ENCODE results near the gene MCU.
"Not testable (repeated sequence)": the region's sequence is repeated elsewhere in the genome, so short reads cannot be mapped to it uniquely, and the experiment has no call there.

The MCU gene

GRCh38 chr10:72731916-72732419 lies 40.0 kb downstream of the MCU start:
- DNase-seq: no peak

GRCh38 chr10:72732521-72732920 lies 40.6 kb downstream of the MCU start:
- DNase-seq: no peak

GRCh38 chr10:72733989-72734388 lies 42.0 kb downstream of the MCU start:
- DNase-seq: no peak

DNA sequence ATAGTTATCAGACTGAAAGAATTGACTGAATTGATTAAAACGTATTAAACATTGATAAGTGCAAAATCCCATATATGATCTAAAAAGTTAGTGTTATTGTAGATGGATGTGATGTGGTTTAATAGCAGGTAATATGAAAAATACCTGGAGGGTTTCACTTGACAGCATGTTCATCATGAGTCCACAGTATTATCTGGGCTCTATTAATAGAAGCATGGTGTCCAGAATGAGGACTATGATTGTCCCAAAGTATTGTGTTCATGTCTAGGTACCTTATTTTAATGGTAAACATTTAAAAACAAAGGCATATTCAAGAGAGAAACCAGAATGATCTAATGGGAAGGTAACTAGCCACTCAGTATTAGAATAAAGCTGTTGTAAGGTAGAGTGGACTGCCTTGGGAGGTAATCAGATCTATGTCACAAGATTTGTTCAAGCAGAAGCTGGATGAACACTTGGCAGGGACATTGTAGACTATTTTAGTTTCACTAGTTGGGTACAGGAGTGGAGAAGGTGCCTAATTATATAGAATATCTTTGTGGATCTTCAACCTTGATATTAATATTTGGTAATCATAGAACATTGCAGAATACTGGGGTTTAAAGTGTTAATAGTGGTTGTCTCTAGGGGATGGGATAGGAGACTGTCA lies 43.5 kb downstream of the MCU start:
- DNase-seq: no peak

DNA sequence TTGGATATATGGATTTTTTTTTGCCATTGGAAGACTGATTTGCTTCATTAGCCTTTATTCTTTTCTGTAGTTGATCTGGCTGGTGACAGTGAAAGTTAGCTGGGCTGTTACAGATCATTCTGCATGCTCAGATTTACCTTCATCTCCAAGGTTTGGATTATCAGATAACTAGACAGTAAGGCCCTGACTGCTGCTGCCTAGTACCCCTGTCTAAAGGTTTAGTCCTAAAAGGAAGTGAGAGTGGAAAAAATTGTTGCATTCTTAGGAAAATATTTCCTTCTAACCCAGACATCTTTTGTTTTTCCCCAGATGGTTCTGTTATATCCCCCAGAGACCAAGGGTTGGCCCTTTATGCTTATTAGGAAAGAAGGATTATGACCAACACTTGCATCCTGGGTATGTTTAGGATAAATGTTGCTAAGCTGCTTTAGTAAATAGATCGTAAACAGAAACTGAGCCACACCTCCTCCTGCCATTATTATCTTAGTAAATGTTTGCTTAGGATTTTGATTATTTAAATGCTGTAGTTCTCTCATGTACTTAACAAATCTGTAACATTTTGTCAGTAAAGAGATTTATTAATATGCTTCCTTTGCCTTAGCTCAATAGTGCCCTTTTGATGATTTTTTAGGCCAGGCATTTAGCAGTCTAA lies 44.4 kb downstream of the MCU start:
- no peak for DNase-seq

GRCh38 chr10:72736828-72737220 lies 44.9 kb downstream of the MCU start:
- DNase-seq: no peak

GRCh38 chr10:72737357-72737756 lies 45.4 kb downstream of the MCU start:
- not testable (repeated sequence) for DNase-seq

DNA sequence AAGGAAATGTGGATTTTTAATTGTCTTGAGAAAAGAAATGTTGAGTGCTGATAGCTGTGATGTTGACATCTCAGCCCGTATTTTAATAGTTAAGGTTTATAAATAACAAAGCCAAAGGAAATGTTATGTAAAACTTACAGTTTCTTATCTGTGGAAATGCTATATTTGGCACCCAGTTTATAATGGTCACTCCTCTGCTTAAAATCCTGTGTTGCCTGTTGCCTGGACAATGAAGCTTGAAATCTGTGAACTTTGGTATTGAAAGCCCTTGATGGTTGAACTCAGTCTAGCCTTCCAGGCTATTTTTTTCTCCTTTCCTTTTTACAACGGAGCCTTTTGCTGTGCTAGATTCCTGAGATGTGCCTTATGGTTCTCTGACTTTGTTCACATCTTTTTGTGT lies 46.5 kb downstream of the MCU start:
- DNase-seq: no peak

GRCh38 chr10:72740528-72740927 lies 48.6 kb downstream of the MCU start:
- DNase-seq: no peak

DNA sequence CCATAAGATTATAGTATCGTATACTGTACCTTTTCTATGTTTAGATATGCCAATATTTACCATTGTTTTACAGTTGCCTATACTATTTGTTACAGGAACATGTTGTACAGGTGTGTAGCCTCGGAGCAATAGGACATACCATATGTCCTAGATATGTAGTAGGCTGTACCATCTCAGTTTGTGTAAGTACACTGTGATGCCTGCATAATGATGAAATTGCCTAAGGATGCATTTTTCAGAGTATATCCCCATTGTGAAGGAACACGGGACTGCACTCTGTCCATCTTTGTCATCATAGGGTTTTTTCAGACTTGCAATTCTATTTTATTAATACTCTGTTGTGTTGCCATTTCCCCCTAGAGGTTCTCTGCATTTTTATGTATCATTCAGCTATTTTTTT lies 50.1 kb downstream of the MCU start:
- DNase-seq: no peak

GRCh38 chr10:72742797-72743196 lies 50.9 kb downstream of the MCU start:
- no peak for DNase-seq

DNA sequence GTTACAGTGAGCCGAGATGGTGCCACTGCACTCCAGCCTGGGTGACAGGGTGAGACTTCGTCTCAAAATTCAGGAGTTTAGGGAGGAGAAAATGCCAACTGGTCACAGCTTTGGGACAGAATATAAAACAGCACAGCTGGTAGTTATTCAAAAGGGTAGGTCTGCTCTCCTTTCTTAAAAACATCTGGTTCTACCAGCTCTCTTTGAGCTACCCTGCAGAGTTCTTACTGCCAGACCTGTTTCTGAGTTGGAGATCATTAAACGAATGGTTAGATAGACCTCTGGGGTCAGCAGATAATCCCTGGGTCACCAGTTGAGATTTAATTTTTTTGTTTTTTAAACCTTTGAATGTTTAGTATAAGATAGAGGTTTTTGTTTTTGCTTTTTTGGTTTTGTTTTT lies 52.6 kb downstream of the MCU start:
- no peak for DNase-seq

DNA sequence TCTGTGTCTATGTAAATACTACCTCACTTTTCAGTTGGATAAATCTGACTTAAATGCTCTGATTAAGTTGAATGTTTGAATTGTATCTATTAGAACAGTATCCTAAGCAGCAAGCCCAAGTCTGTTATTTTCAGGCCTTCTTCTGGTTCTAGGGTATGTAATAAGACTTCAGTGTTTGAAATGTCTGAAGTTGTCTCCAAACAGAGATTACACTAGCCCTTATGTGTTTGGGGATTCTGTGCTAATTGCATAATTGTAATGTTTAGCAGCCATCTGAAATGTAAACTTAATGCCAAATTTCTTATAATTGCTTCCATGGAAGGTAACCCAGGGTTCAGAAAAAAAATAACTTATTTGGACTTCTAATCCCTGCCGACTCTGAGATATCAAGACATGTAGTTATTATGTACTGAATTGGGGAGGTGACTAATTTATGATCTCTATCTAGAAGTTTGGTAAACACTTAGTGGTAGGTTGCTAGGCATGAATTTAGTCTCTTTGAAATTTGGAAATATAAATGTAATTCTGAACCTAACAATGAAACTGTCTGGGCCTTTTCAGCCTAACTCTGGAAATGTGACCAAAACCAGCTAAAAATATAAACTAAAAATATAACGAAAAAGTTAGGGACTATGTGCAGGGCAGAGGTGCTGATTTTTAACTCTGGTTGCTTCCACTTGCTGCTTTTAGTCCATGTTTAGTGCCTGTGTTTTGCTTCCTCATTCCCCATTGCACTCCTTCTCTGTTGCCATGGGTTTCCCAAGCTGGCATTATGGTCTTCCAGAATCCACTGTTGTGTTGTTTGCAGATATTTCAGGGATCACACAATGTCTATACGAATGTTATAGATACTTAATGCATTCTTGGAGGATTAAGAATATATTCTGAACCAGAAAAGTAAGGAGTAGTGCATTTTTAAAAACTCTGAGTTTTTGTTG lies 54.8 kb downstream of the MCU start:
- DNase-seq: no peak

GRCh38 chr10:72747521-72747920 lies 55.6 kb downstream of the MCU start:
- DNase-seq: no peak

DNA sequence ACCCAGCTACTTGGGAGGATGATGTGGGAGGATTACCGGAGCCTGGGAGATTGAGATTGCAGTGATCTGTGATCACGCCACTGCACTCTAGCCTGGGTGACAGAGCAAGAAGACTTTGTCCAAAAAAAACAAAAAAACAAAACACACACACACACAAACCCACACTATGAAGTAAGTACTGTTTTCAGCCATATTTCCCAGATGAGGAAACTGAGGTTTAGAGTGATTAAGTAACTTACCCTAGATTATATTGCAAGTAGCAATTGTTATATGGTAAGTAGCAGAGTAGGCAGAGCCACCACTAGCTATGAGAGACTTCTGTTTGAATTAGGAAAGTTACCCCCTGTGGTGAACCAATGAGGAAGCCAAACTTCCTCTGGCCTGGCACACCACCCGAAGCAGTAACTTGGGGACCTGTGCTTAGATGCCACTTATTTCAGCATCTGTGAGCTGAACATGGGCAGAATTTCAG lies 61.9 kb downstream of the MCU start:
- DNase-seq: no peak

DNA sequence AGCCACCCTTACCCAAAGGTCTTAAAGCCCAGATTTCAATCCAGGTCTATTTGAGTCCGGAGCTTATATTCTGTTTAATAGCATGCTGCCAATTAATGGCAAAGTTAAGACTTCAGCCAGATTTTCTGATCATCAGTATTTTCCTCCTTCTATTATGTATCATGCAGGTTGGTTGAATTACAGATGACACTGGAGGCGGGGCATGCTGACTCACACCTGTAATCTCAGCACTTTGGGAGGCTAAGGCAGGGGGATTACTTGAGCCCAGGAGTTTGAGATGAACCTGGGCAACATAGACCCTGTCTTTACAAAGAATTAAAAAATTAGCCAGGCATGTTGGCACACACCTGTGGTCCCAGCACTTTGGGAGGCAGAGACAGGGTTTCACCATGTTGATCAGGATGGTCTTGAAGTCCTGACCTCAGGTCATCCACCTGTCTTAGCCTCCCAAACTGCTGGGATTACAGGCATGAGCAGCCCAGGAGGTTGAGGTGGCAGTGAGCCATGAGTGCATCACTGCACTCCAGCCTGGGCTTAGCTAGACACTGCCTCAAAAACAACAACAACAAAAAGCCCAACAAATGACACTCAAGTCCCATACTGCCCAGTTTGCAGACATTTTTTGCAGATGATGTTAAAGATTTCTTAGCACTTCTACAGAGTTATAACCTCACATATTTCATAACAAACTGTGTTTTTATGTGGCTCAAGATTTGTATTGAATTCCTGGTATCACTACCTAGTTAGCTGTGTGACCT lies 62.5 kb downstream of the MCU start:
- no peak for DNase-seq

DNA sequence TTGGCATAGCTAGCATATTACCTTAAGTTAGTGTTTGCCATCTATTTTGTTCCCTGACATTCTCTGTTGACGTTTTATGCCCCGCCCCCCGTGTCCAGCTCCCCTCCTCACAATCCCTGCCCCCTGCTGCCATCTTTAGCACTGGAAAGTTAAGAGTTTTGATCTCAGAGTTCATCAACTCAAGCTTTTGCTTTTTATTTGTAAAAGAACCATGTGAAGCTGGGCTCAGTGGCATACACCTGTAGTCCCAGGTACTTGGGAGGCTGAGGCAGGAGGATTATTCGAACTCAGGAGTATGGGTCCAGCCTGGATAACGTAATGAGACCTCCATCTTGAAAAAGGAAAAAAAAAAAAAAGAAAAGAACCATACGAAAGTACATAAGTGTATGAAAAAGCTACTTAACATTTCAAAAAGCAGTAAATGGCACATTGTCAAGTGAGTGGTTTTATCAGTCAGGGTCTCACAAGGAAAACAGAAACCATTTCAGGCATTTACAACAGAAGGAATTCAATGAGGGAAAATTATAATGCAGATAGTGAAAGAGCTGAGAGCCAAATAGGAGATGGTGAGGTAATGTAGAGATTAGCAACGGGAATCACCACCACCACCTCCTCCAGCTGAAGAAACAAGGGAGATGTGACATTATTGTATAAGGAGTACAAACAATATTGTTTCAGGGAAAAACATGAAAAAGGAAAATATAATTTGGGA lies 64.9 kb downstream of the MCU start:
- DNase-seq: no peak

DNA sequence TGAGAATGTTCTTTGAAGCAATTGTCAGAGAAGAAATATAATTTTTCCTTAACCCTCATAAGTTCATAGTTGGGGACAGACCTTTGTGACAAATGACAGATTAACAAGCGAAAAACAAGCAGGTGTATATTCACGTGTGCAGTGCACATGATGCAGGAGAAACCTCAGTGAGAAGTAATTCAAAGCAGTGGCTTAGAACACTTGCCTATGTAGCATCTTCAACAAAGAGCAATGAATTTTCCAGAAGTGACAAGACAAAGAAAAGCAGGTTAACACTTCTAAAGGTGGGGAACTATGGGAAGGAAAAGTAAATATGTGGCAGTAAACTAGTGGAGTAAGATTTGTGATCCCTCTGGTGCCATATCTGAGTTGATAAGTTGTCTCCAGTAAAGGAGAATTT lies 65.8 kb downstream of the MCU start:
- no peak for DNase-seq

DNA sequence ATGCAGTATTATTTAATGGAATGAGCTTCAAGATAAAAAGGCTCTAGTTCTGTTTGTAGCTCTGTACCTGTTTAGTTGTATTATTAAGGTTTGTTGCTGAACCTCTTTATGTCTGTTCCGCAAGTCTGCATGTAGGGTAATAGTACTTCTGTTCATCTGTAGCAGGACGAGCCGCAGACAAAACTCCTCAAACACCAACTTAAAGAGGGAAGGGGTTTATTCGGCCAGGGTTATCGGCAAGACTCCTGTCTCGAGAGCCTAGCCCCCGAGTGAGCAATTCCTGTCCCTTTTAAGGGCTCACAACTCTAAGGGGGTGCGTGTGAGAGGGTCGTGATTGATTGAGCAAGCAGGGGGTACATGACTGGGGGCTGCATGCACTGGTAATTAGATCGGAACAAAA lies 67.0 kb downstream of the MCU start:
- not testable (repeated sequence) for DNase-seq

DNA sequence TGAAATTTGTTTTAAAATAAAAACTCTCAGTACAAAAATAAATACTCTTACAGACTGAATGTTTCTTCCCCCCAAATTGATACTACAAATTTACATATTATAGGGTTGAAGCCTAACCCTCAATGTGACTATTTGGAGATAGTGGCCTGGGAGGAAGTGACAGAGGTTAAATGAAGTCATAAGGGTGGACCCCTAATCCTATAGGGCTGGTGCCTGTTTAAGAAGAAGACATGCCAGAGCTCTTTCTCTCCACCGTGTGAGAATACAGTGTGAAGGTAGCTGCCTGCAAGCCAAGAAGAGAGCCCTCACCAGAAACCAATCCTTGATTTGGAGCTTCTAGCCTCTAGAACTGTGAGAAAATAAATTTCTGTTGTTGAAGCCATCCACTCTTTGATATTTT lies 67.6 kb downstream of the MCU start:
- DNase-seq: no peak

DNA sequence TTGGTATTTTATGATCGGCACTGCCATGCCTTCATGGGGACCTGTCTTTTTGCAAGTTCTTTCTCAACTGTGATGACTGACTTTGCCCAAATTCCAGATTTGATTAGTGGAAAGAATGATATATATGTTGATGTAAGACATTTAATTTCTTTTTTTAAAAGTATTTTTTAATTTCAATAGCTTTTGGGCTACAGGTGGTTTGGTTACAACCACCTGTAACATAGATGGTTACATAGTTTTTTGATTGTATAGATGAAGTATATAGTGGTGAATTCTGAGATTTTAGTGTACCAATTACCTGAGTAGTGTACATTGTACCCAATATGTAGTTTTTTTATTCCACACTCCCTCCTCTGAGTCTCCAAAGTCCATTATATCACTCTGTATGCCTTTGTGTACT lies 69.6 kb downstream of the MCU start:
- no peak for DNase-seq

DNA sequence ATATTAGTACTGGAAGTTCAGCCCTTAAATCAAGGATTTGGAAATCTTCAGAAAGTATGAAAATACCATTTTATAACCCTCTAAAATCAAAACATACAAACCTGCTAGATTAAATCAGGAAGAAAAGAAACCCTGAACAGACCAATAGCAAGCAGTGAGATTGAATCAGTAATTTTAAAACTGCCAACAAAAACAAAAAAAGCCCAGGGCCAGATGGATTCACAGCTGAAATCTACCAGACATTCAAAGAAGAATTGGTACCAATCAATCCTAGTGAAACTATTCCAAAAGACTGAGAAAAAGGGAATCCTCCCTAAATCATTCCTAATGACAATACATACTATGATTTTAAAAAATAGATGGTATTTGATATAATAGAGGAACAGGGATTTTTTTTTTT lies 70.1 kb downstream of the MCU start:
- no peak for DNase-seq
